GM23338 (cell line): ENCODE measurements around the gene RNF225. TPM values are rescaled to one million over a fixed set of nuclear protein-coding genes. Genes with fewer than 3 reads are reported as not detected.

Experiments used
- ATAC-seq: fragments of 200-7000 bp; cut with Tn5 transposase; 3 replicates; pipeline ENCODE4 v1.9.1; 2020
- DNase-seq: peaks from one replicate; pipeline ENCODE4 v3.0.0-alpha.2; 2015; ENCODE audit warnings: low spot score
- H2AFZ ChIP-seq: fragments of 200-600 bp; sonication (generic); 2 replicates; pipeline ENCODE4 v1.8.0; 2016; ENCODE audit warnings: antibody characterized with exemption, mild to moderate bottlenecking, moderate library complexity
- H3F3A ChIP-seq: fragments of 200-600 bp; sonication (generic); replicated peaks from 2 replicates; pipeline ENCODE4 v1.8.0; 2017; ENCODE audit warnings: antibody characterized with exemption, mixed run types, low read depth
- H3K27ac ChIP-seq: fragments of 200-600 bp; sonication (generic); 2 replicates; pipeline ENCODE4 v1.6.1; 2016; ENCODE audit warnings: low read depth
- H3K27me3 ChIP-seq: fragments of 200-600 bp; sonication (generic); 2 replicates; pipeline ENCODE4 v1.8.0; 2016; ENCODE audit warnings: mild to moderate bottlenecking, mixed run types, moderate library complexity; ENCODE audit not compliant: insufficient read depth
- H3K36me3 ChIP-seq: fragments of 200-600 bp; sonication (generic); 2 replicates; pipeline ENCODE4 v1.8.0; 2016; ENCODE audit warnings: mild to moderate bottlenecking; ENCODE audit not compliant: insufficient read depth
- H3K4me1 ChIP-seq: fragments of 200-600 bp; sonication (generic); 2 replicates; pipeline ENCODE4 v1.8.0; 2016; ENCODE audit warnings: mild to moderate bottlenecking, moderate library complexity; ENCODE audit not compliant: insufficient read depth
- H3K4me2 ChIP-seq: fragments of 200-600 bp; sonication (generic); 2 replicates; pipeline ENCODE4 v1.7.1; 2017; ENCODE audit warnings: mixed run types
- H3K4me3 ChIP-seq: fragments of 200-600 bp; sonication (generic); 2 replicates; pipeline ENCODE4 v1.6.1; 2016; ENCODE audit warnings: mixed run types
- H3K79me2 ChIP-seq: fragments of 200-600 bp; sonication (generic); replicated peaks from 2 replicates; pipeline ENCODE4 v1.8.0; 2017; ENCODE audit warnings: mild to moderate bottlenecking; ENCODE audit not compliant: insufficient read depth
- H3K9me2 ChIP-seq: fragments of 200-600 bp; sonication (generic); 2 replicates; pipeline ENCODE4 v1.8.0; 2017; ENCODE audit not compliant: insufficient read depth
- H4K20me1 ChIP-seq: fragments of 200-600 bp; sonication (generic); replicated peaks from 2 replicates; pipeline ENCODE4 v1.8.0; 2017; ENCODE audit warnings: mild to moderate bottlenecking; ENCODE audit not compliant: insufficient read depth
- H3K27ac Mint-ChIP-seq: 2 replicates; pipeline ENCODE4 v1.8.0; 2020; ENCODE audit warnings: inconsistent platforms, mild to moderate bottlenecking, moderate library complexity, mixed read lengths
- H3K27me3 Mint-ChIP-seq: 3 replicates; pipeline ENCODE4 v1.8.0; 2022; ENCODE audit warnings: low read depth, mild to moderate bottlenecking, moderate library complexity, mixed read lengths, inconsistent platforms; ENCODE audit not compliant: insufficient read depth, poor library complexity
- H3K36me3 Mint-ChIP-seq: 3 replicates; pipeline ENCODE4 v1.8.0; 2021; ENCODE audit warnings: low read depth, mild to moderate bottlenecking, inconsistent platforms, moderate library complexity, mixed read lengths
- H3K4me1 Mint-ChIP-seq: 3 replicates; pipeline ENCODE4 v1.8.0; 2020; ENCODE audit warnings: mild to moderate bottlenecking, inconsistent platforms, mixed read lengths
- H3K4me3 Mint-ChIP-seq: 3 replicates; pipeline ENCODE4 v1.8.0; 2021; ENCODE audit warnings: moderate library complexity, mild to moderate bottlenecking, inconsistent platforms, mixed read lengths
- H3K9me3 Mint-ChIP-seq: 3 replicates; pipeline ENCODE4 v1.8.0; 2020; ENCODE audit warnings: moderate library complexity, mild to moderate bottlenecking, inconsistent platforms, mixed read lengths
- CREB1 ChIP-seq: fragments of 250-450 bp; sonication (Bioruptor Pico); IDR thresholded peaks from 2 replicates; pipeline ENCODE4 v1.5.0; 2020; ENCODE audit warnings: low read depth, mild to moderate bottlenecking, moderate library complexity
- CTCF ChIP-seq, 2 experiments: fragments of 200-600 bp in 1 of 2; sonication (generic) in 1 of 2; conservative IDR thresholded peaks; 2 replicates each; pipeline versions ENCODE4 v1.5.1 to v1.6.1; 2016 to 2017; ENCODE audit warnings: antibody characterized with exemption in 2 of 2, low read depth in 2 of 2, mild to moderate bottlenecking in 2 of 2, moderate library complexity in 1 of 2
- EZH2 ChIP-seq: fragments of 200-600 bp; sonication (generic); IDR thresholded peaks from one replicate; pipeline ENCODE4 v1.8.0; 2017; ENCODE audit warnings: antibody characterized with exemption, mild to moderate bottlenecking, low read depth; ENCODE audit not compliant: unreplicated experiment
- EZH2phosphoT487 ChIP-seq: fragments of 200-600 bp; sonication (generic); IDR thresholded peaks from one replicate; pipeline ENCODE4 v1.8.1; 2018; ENCODE audit warnings: antibody characterized with exemption; ENCODE audit not compliant: unreplicated experiment
- JUNB ChIP-seq: IDR thresholded peaks from one replicate; pipeline ENCODE4 v1.6.1; 2016; ENCODE audit warnings: antibody characterized with exemption; ENCODE audit not compliant: unreplicated experiment
- NANOG ChIP-seq: IDR thresholded peaks from 2 replicates; pipeline ENCODE4 v1.6.1; 2016; ENCODE audit warnings: antibody characterized with exemption, borderline replicate concordance
- POLR2AphosphoS5 ChIP-seq: IDR thresholded peaks from 2 replicates; pipeline ENCODE4 v1.6.1; 2016; ENCODE audit warnings: antibody characterized with exemption, low read depth
- STAT1 ChIP-seq: IDR thresholded peaks from one replicate; pipeline ENCODE4 v1.6.1; 2016; ENCODE audit warnings: antibody characterized with exemption; ENCODE audit not compliant: unreplicated experiment
- ZNF114 ChIP-seq: fragments of 250-450 bp; sonication (Bioruptor Pico); IDR thresholded peaks from 2 replicates; pipeline ENCODE4 v1.5.0; 2020; ENCODE audit warnings: mild to moderate bottlenecking, moderate library complexity
- ZNF331 ChIP-seq: fragments of 250-450 bp; sonication (Bioruptor Pico); IDR thresholded peaks from 2 replicates; pipeline ENCODE4 v1.5.0; 2020; ENCODE audit warnings: low read depth, mild to moderate bottlenecking, moderate library complexity
- polyA plus RNA-seq: library from polyadenylated mRNA; unstranded; fragments of >200 nt; fragmentation: Nextera tagmentation; extraction: Ambion mirVana; gene quantifications from 2 replicates; pipeline ENCODE4 v1.2.1, GENCODE V29; 2016
- total RNA-seq: library from RNA; depleted of rRNA; stranded (reverse); fragments of >200 nt; shearing (Covaris generic); gene quantifications from 2 replicates; pipeline ENCODE4 v1.2.3, GENCODE V29; 2014
- TF ChIP-seq, protein P1 (sequence below): IDR thresholded peaks from one replicate; pipeline ENCODE4 v1.6.1; 2018; ENCODE audit warnings: antibody characterized with exemption; ENCODE audit not compliant: unreplicated experiment
- TF ChIP-seq, protein P2 (sequence below): fragments of 250-450 bp; sonication (Bioruptor Pico); IDR thresholded peaks from 2 replicates; pipeline ENCODE4 v1.5.0; 2020; ENCODE audit warnings: mild to moderate bottlenecking, moderate library complexity
- TF ChIP-seq, protein P3 (sequence below): IDR thresholded peaks from 2 replicates; pipeline ENCODE4 v1.6.1; 2016; ENCODE audit warnings: antibody characterized with exemption

The RNF225 gene
- total and polyA plus RNA-seq, 2 experiments from 2014 or later: 0.87 TPM; not detected in 1

DNA sequence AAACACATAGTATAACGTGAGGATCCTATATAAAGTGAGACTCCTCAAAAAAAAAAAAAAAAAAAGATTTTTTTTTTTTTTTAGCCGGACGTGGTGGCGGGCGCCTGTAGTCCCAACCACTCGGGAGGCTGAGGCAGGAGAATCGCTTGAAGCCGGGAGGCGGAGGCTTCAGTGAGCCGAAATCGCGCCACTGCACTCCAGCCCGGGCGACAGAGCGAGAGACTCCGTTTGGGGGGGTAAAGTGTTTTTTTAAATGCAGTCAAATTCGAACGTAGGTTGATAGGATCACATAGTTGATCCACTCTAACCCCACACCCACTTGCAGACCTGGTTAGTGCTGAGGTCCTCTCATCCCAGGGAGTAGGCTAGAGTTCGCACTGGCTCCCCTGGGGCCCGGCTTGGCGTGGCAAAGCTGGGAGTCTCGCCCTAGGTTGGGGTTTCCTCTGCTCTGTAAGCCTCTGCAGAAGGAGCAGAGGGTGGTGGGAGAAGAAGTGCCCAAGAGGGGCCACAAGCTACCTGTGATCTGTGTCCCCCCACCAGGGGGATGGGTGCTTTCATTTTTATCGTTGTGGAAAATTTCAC, 6.5 kb downstream of the RNF225 start:
- Histone ChIP-seq H3K79me2 (no peaks in the 10 kb centered on the region), H3F3A (peaks cover 8% of the 10 kb centered on the region), H3K4me2 (peak overlapping the region; percentile 92), H3K4me3 (peak overlapping the region; percentile 83), H3K27me3 (peaks cover 17% of the 10 kb centered on the region), H3K9me2 (0 out of 2 replicates have a peak, but pooled peaks cover 5% of the 10 kb centered on the region), H3K4me1 (peaks cover 5% of the 10 kb centered on the region; the same call in 1 of the 2 replicates), H3K36me3 (no peaks in the 10 kb centered on the region), H4K20me1 (no peaks in the 10 kb centered on the region), H2AFZ (peak overlapping the region; percentile 57; the same call in 1 of the 2 replicates), H3K27ac (no peak overlapping the region)
- ATAC-seq (no peak), DNase-seq (no peak)
- no peak for TF ChIP-seq EZH2phosphoT487
- TF ChIP-seq, protein P1, sequence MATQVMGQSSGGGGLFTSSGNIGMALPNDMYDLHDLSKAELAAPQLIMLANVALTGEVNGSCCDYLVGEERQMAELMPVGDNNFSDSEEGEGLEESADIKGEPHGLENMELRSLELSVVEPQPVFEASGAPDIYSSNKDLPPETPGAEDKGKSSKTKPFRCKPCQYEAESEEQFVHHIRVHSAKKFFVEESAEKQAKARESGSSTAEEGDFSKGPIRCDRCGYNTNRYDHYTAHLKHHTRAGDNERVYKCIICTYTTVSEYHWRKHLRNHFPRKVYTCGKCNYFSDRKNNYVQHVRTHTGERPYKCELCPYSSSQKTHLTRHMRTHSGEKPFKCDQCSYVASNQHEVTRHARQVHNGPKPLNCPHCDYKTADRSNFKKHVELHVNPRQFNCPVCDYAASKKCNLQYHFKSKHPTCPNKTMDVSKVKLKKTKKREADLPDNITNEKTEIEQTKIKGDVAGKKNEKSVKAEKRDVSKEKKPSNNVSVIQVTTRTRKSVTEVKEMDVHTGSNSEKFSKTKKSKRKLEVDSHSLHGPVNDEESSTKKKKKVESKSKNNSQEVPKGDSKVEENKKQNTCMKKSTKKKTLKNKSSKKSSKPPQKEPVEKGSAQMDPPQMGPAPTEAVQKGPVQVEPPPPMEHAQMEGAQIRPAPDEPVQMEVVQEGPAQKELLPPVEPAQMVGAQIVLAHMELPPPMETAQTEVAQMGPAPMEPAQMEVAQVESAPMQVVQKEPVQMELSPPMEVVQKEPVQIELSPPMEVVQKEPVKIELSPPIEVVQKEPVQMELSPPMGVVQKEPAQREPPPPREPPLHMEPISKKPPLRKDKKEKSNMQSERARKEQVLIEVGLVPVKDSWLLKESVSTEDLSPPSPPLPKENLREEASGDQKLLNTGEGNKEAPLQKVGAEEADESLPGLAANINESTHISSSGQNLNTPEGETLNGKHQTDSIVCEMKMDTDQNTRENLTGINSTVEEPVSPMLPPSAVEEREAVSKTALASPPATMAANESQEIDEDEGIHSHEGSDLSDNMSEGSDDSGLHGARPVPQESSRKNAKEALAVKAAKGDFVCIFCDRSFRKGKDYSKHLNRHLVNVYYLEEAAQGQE: no peak
- no peak for TF ChIP-seq NANOG
- TF ChIP-seq CTCF (conservative IDR thresholded peaks at IDR 0.05; ENCODE audit: low read depth in 2 of 2): no peak
- no peak for TF ChIP-seq JUNB
- TF ChIP-seq EZH2: no peak
- TF ChIP-seq, protein P2, sequence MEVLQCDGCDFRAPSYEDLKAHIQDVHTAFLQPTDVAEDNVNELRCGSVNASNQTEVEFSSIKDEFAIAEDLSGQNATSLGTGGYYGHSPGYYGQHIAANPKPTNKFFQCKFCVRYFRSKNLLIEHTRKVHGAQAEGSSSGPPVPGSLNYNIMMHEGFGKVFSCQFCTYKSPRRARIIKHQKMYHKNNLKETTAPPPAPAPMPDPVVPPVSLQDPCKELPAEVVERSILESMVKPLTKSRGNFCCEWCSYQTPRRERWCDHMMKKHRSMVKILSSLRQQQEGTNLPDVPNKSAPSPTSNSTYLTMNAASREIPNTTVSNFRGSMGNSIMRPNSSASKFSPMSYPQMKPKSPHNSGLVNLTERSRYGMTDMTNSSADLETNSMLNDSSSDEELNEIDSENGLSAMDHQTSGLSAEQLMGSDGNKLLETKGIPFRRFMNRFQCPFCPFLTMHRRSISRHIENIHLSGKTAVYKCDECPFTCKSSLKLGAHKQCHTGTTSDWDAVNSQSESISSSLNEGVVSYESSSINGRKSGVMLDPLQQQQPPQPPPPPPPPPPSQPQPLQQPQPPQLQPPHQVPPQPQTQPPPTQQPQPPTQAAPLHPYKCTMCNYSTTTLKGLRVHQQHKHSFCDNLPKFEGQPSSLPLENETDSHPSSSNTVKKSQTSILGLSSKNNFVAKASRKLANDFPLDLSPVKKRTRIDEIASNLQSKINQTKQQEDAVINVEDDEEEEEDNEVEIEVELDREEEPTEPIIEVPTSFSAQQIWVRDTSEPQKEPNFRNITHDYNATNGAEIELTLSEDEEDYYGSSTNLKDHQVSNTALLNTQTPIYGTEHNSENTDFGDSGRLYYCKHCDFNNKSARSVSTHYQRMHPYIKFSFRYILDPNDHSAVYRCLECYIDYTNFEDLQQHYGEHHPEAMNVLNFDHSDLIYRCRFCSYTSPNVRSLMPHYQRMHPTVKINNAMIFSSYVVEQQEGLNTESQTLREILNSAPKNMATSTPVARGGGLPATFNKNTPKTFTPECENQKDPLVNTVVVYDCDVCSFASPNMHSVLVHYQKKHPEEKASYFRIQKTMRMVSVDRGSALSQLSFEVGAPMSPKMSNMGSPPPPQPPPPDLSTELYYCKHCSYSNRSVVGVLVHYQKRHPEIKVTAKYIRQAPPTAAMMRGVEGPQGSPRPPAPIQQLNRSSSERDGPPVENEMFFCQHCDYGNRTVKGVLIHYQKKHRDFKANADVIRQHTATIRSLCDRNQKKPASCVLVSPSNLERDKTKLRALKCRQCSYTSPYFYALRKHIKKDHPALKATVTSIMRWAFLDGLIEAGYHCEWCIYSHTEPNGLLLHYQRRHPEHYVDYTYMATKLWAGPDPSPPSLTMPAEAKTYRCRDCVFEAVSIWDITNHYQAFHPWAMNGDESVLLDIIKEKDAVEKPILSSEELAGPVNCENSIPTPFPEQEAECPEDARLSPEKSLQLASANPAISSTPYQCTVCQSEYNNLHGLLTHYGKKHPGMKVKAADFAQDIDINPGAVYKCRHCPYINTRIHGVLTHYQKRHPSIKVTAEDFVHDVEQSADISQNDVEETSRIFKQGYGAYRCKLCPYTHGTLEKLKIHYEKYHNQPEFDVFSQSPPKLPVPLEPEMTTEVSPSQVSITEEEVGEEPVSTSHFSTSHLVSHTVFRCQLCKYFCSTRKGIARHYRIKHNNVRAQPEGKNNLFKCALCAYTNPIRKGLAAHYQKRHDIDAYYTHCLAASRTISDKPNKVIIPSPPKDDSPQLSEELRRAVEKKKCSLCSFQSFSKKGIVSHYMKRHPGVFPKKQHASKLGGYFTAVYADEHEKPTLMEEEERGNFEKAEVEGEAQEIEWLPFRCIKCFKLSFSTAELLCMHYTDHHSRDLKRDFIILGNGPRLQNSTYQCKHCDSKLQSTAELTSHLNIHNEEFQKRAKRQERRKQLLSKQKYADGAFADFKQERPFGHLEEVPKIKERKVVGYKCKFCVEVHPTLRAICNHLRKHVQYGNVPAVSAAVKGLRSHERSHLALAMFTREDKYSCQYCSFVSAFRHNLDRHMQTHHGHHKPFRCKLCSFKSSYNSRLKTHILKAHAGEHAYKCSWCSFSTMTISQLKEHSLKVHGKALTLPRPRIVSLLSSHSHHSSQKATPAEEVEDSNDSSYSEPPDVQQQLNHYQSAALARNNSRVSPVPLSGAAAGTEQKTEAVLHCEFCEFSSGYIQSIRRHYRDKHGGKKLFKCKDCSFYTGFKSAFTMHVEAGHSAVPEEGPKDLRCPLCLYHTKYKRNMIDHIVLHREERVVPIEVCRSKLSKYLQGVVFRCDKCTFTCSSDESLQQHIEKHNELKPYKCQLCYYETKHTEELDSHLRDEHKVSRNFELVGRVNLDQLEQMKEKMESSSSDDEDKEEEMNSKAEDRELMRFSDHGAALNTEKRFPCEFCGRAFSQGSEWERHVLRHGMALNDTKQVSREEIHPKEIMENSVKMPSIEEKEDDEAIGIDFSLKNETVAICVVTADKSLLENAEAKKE: no peak
- TF ChIP-seq POLR2AphosphoS5: no peak
- TF ChIP-seq ZNF114 (CRISPR knock-in tag): no peak
- TF ChIP-seq, protein P3, sequence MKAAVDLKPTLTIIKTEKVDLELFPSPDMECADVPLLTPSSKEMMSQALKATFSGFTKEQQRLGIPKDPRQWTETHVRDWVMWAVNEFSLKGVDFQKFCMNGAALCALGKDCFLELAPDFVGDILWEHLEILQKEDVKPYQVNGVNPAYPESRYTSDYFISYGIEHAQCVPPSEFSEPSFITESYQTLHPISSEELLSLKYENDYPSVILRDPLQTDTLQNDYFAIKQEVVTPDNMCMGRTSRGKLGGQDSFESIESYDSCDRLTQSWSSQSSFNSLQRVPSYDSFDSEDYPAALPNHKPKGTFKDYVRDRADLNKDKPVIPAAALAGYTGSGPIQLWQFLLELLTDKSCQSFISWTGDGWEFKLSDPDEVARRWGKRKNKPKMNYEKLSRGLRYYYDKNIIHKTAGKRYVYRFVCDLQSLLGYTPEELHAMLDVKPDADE: no peak
- TF ChIP-seq STAT1: no peak
- TF ChIP-seq CREB1 (CRISPR knock-in tag): no peak
- no peak for TF ChIP-seq ZNF331 (CRISPR knock-in tag)
- H3K27ac Mint-ChIP-seq: no peak overlapping the region
- peaks cover 31% of the 10 kb centered on the region for H3K27me3 Mint-ChIP-seq
- H3K36me3 Mint-ChIP-seq: peaks cover 12% of the 10 kb centered on the region
- H3K9me3 Mint-ChIP-seq: peaks cover 11% of the 10 kb centered on the region
- peak overlapping the region; percentile 91 for H3K4me3 Mint-ChIP-seq
- peaks cover 12% of the 10 kb centered on the region for H3K4me1 Mint-ChIP-seq
